Trophoblast cell (in vitro differentiated cells and primary cell): ENCODE results near the gene MAML3.

Experiments
- DNase-seq, 2 donors: peaks; one replicate each; pipeline ENCODE4 v3.0.0-alpha.2; 2016
- H2AFZ ChIP-seq: 2 replicates; pipeline ENCODE4 v1.6.1; 2013; ENCODE audit warnings: low read length, moderate library complexity, mild to moderate bottlenecking; ENCODE audit not compliant: insufficient read depth, poor library complexity
- H2AK5ac ChIP-seq: 2 replicates; pipeline ENCODE4 v1.6.1; 2013; ENCODE audit warnings: mild to moderate bottlenecking, low read length
- H2BK120ac ChIP-seq: 2 replicates; pipeline ENCODE4 v1.6.1; 2013; ENCODE audit warnings: low read length, mild to moderate bottlenecking, moderate library complexity; ENCODE audit not compliant: insufficient read depth, poor library complexity
- H2BK12ac ChIP-seq: 2 replicates; pipeline ENCODE4 v1.6.1; 2013; ENCODE audit warnings: mild to moderate bottlenecking, low read length, moderate library complexity
- H2BK5ac ChIP-seq: 2 replicates; pipeline ENCODE4 v1.6.1; 2013; ENCODE audit warnings: low read length, low read depth, moderate library complexity, mild to moderate bottlenecking; ENCODE audit not compliant: poor library complexity
- H3K14ac ChIP-seq: 2 replicates; pipeline ENCODE4 v1.6.1; 2013; ENCODE audit warnings: mild to moderate bottlenecking, low read length
- H3K18ac ChIP-seq: 2 replicates; pipeline ENCODE4 v1.6.1; 2013; ENCODE audit warnings: mild to moderate bottlenecking, low read length
- H3K23ac ChIP-seq: 2 replicates; pipeline ENCODE4 v1.6.1; 2013; ENCODE audit warnings: low read length
- H3K27ac ChIP-seq: 2 replicates; pipeline ENCODE4 v1.5.1; 2013; ENCODE audit warnings: low read depth, mild to moderate bottlenecking, inconsistent platforms, low read length, moderate library complexity
- H3K27me3 ChIP-seq: 2 replicates; pipeline ENCODE4 v1.6.1; 2013; ENCODE audit warnings: inconsistent platforms, mild to moderate bottlenecking, low read length, moderate library complexity; ENCODE audit not compliant: insufficient read depth
- H3K36me3 ChIP-seq, 2 experiments: 1 replicate in 1 of 2; 2 replicates in 1 of 2; pipeline ENCODE4 v1.6.1; 2013; ENCODE audit warnings: low read length in 2 of 2, mild to moderate bottlenecking in 2 of 2, moderate library complexity in 1 of 2; ENCODE audit not compliant: insufficient read depth in 2 of 2, control insufficient read depth in 1 of 2
- H3K4ac ChIP-seq: 2 replicates; pipeline ENCODE4 v1.6.1; 2013; ENCODE audit warnings: low read depth, mild to moderate bottlenecking, low read length, moderate library complexity
- H3K4me1 ChIP-seq, 2 experiments: 1 replicate in 1 of 2; 2 replicates in 1 of 2; pipeline ENCODE4 v1.6.1; 2013; ENCODE audit warnings: low read length in 2 of 2, mild to moderate bottlenecking in 2 of 2, moderate library complexity in 1 of 2; ENCODE audit not compliant: insufficient read depth in 2 of 2, control insufficient read depth in 1 of 2
- H3K4me2 ChIP-seq: 2 replicates; pipeline ENCODE4 v1.6.1; 2013; ENCODE audit warnings: inconsistent platforms, mild to moderate bottlenecking, low read length, moderate library complexity
- H3K4me3 ChIP-seq: 2 replicates; pipeline ENCODE4 v1.5.1; 2013; ENCODE audit warnings: mild to moderate bottlenecking, low read depth, low read length, inconsistent platforms
- H3K79me1 ChIP-seq: one replicate; pipeline ENCODE4 v1.6.1; 2013; ENCODE audit warnings: low read length
- H3K79me2 ChIP-seq: 2 replicates; pipeline ENCODE4 v1.6.1; 2013; ENCODE audit warnings: low read length, mild to moderate bottlenecking; ENCODE audit not compliant: control insufficient read depth, insufficient read depth, poor library complexity
- H3K9ac ChIP-seq: 2 replicates; pipeline ENCODE4 v1.6.1; 2013; ENCODE audit warnings: mild to moderate bottlenecking, low read length
- H3K9me3 ChIP-seq: 2 replicates; pipeline ENCODE4 v1.6.1; 2013; ENCODE audit warnings: low read depth, mild to moderate bottlenecking, control low read depth, inconsistent platforms, low read length; ENCODE audit not compliant: insufficient read depth
- H4K12ac ChIP-seq: 2 replicates; pipeline ENCODE4 v1.6.1; 2013; ENCODE audit warnings: low read depth, mild to moderate bottlenecking, low read length, moderate library complexity
- H4K8ac ChIP-seq: 2 replicates; pipeline ENCODE4 v1.6.1; 2013; ENCODE audit warnings: low read depth, mild to moderate bottlenecking, low read length, moderate library complexity
- H4K91ac ChIP-seq: one replicate; pipeline ENCODE4 v1.6.1; 2013; ENCODE audit warnings: low read depth, mild to moderate bottlenecking, low read length, moderate library complexity
- WGBS: extraction: QIAGEN DNeasy Blood & Tissue Kit; methylation state at CpG from one replicate; pipeline ENCODE4 v1.1.7; 2013; ENCODE audit warnings: missing lambda C conversion rate; ENCODE audit not compliant: insufficient read length, insufficient coverage; ENCODE audit errors: extremely low coverage; 5-methylcytosine and 5-hydroxymethylcytosine counted together

Gene MAML3

DNA sequence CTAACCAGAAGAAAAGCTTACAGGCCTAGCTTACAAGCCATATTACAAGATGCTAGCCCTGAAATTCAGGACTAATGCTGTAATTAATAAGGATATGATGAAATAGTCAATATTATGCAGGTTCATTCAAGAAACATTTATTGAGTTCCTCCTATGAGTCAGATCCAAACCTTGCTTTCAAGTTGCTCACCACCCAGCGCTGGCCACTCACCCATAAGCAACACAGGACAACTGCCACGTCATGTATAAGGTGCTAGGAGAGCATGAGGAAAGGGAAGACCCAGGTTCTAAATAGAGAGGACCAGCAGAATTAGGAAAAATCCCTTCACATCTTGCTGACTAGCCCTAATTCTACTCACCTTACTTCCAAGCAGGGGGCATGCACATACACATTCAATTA, 23.3 kb downstream of the MAML3 start:
- Histone ChIP-seq H3K4me2 (no peak overlapping the region), H3K23ac (no peak overlapping the region), H3K79me1 (peaks cover 2% of the 10 kb centered on the region), H3K18ac (no peak overlapping the region), H2BK12ac (no peak overlapping the region), H3K14ac (no peak overlapping the region), H3K9me3 (no peaks in the 10 kb centered on the region), H4K91ac (no peak overlapping the region), H4K12ac (no peak overlapping the region), H4K8ac (no peak overlapping the region), H2BK120ac (no peak overlapping the region), H2AFZ (no peak overlapping the region), H3K36me3 (peaks cover 3 to 4% of the 10 kb centered on the region in 2 experiments), H3K9ac (no peak overlapping the region), H3K4me1 (peaks cover 2 to 8% of the 10 kb centered on the region in 2 experiments), H3K4me3 (no peak overlapping the region), H2AK5ac (no peak overlapping the region), H3K27ac (no peak overlapping the region), H3K79me2 (peaks cover 2% of the 10 kb centered on the region), H2BK5ac (no peak overlapping the region), H3K27me3 (no peaks in the 10 kb centered on the region), H3K4ac (no peak overlapping the region)
- DNase-seq: peak; percentile 65 to 78
- no CpG with 5 or more reads among the region's 2 CpGs for WGBS

DNA sequence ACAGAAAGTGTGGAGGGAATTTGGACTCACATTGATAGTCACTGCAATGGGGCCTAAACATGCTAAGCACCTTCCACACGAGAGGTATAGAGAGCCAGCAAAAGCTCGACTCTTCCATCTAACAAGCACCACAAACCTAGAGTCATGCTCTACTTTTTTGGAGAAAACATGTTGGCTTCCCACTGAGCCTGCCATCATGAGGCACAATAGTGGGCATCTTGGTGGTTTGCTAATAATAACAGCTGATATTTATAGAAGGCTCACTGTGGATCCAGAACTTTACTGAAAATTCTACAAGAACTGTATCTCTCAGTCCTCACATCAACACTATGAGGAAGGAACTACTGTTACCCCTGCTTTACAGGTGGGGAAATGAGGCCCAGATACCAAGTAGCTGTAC, 26.6 kb downstream of the MAML3 start:
- no peak overlapping the region for H2BK5ac ChIP-seq
- H3K23ac ChIP-seq: no peak overlapping the region
- no peak overlapping the region for H3K9ac ChIP-seq
- H3K27me3 ChIP-seq: no peaks in the 10 kb centered on the region
- no peak overlapping the region for H4K12ac ChIP-seq
- no peak overlapping the region for H3K18ac ChIP-seq
- H3K4ac ChIP-seq: no peak overlapping the region
- H4K8ac ChIP-seq: no peak overlapping the region
- no CpG with 5 or more reads among the region's 2 CpGs for WGBS
- H3K14ac ChIP-seq: no peak overlapping the region
- no peak overlapping the region for H4K91ac ChIP-seq
- no peak overlapping the region for H2AFZ ChIP-seq
- H2AK5ac ChIP-seq: no peak overlapping the region
- H3K4me3 ChIP-seq: no peak overlapping the region
- H3K4me1 ChIP-seq: no peaks in the 10 kb centered on the region
- peaks cover 2% of the 10 kb centered on the region for H3K79me1 ChIP-seq
- H3K4me2 ChIP-seq: no peak overlapping the region
- H2BK120ac ChIP-seq: no peak overlapping the region
- no peak overlapping the region for H2BK12ac ChIP-seq
- no peaks in the 10 kb centered on the region for H3K9me3 ChIP-seq
- H3K79me2 ChIP-seq: peaks cover 2% of the 10 kb centered on the region
- DNase-seq: no peak
- peaks cover 3 to 4% of the 10 kb centered on the region in 2 experiments for H3K36me3 ChIP-seq
- H3K27ac ChIP-seq: no peak overlapping the region

DNA sequence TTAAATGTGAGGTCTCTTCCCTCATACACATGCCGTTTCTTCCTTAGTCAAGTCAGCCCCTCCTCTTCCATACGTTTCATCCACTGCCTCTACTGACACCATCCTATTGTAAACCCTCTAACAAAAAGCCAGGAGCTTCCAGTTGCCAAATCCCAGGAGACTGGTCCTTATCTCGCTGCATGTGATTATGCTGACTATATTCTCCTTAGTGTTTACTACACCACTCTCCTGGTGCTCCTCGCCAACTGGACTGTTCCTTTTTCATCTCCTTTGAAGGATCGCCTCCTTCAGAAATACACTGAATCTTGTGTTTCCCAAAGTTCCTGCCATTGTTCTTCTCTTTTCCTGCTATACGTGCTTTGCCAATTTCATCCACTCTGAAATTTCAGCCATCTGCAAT, 27.7 kb downstream of the MAML3 start:
- no peak overlapping the region for H2AFZ ChIP-seq
- H3K4me3 ChIP-seq: no peak overlapping the region
- H3K9ac ChIP-seq: no peak overlapping the region
- no peaks in the 10 kb centered on the region for H3K79me2 ChIP-seq
- H4K8ac ChIP-seq: no peak overlapping the region
- DNase-seq: no peak
- H3K36me3 ChIP-seq: peaks cover 3 to 4% of the 10 kb centered on the region in 2 experiments
- H2BK12ac ChIP-seq: no peak overlapping the region
- H3K9me3 ChIP-seq: no peaks in the 10 kb centered on the region
- H4K12ac ChIP-seq: no peak overlapping the region
- no peak overlapping the region for H3K4ac ChIP-seq
- H3K4me1 ChIP-seq: no peaks in the 10 kb centered on the region
- no peaks in the 10 kb centered on the region for H3K27me3 ChIP-seq
- no peak overlapping the region for H3K18ac ChIP-seq
- H2BK5ac ChIP-seq: no peak overlapping the region
- no peak overlapping the region for H3K14ac ChIP-seq
- H2BK120ac ChIP-seq: no peak overlapping the region
- no peak overlapping the region for H4K91ac ChIP-seq
- peaks cover 2% of the 10 kb centered on the region for H3K79me1 ChIP-seq
- no peak overlapping the region for H3K4me2 ChIP-seq
- no peak overlapping the region for H3K27ac ChIP-seq
- no peak overlapping the region for H3K23ac ChIP-seq
- no CpG with 5 or more reads among the region's 6 CpGs for WGBS
- H2AK5ac ChIP-seq: no peak overlapping the region

DNA sequence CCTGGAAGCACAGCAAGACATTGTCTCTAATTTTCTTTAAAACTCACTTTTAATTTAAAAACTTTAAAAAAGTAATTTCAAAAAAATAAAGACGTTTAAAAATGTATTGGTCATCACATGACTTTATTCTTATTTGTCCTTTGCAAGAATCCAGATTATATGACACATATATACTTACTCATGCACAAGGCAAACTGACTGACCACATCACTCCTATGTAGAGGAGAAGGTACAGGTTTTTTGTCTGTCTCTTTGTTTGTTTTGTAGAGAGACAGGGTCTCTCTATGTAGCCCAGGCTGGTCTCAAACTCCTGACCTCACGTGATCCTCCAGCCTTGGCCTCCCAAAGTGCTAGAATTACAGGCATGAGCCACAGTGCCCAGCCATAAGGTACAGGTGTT, 28.6 kb downstream of the MAML3 start:
- Histone ChIP-seq H3K4me2 (no peak overlapping the region), H3K14ac (no peak overlapping the region), H4K8ac (no peak overlapping the region), H2BK12ac (no peak overlapping the region), H3K4me1 (no peaks in the 10 kb centered on the region), H4K12ac (no peak overlapping the region), H2AK5ac (no peak overlapping the region), H4K91ac (no peak overlapping the region), H3K27me3 (no peaks in the 10 kb centered on the region), H2AFZ (no peak overlapping the region), H3K79me1 (peaks cover 2% of the 10 kb centered on the region), H3K27ac (no peak overlapping the region), H3K9ac (no peak overlapping the region), H3K36me3 (peaks cover 3 to 4% of the 10 kb centered on the region in 2 experiments), H3K18ac (no peak overlapping the region), H2BK5ac (no peak overlapping the region), H3K4me3 (no peak overlapping the region), H3K79me2 (no peaks in the 10 kb centered on the region), H3K23ac (no peak overlapping the region), H2BK120ac (no peak overlapping the region), H3K9me3 (no peaks in the 10 kb centered on the region), H3K4ac (no peak overlapping the region)
- no peak for DNase-seq
- 100% methylated on average over 1 of the region's 2 CpGs for WGBS
